Panc1 (cell line): ENCODE data around the gene TRPM7. TPM values are rescaled to one million over a fixed set of nuclear protein-coding genes. Genes with fewer than 3 reads are reported as not detected.

Source experiments
- ATAC-seq: fragments of 200-7000 bp; cut with Tn5 transposase; 2 replicates; pipeline ENCODE4 v1.9.1; 2020; ENCODE audit warnings: mild to moderate bottlenecking, moderate library complexity
- BruUV-seq: library from RNA; stranded (reverse); fragments of 400-500 nt; replicated peaks from 2 replicates; lab custom pipeline; 2021; lab: Mats Ljungman, UMichigan
- CTCF ChIA-PET: fragments of 300-600 bp; sonication (Branson Sonifier 250); formaldehyde crosslinking; loops from one replicate; lab custom pipeline; 2022; ENCODE audit warnings: antibody characterized with exemption; lab: Charles Lee
- POLR2A ChIA-PET: fragments of 300-600 bp; sonication (Branson Sonifier 250); formaldehyde crosslinking; loops from one replicate; lab custom pipeline; 2022; ENCODE audit warnings: antibody characterized with exemption; lab: Charles Lee
- DNase-seq: peaks from one replicate; pipeline ENCODE4 v3.0.0-alpha.2; 2010; ENCODE audit warnings: low read depth, low spot score
- H3K27ac ChIP-seq: 2 replicates; pipeline ENCODE4 v1.5.1; 2011; ENCODE audit warnings: mild to moderate bottlenecking, low read length, inconsistent platforms
- H3K27me3 ChIP-seq: fragments of 200-500 bp; sonication (Bioruptor generic); 2 replicates; pipeline ENCODE4 v1.6.0; 2014; ENCODE audit warnings: low read length, inconsistent platforms; ENCODE audit not compliant: control insufficient read depth, insufficient read depth
- H3K36me3 ChIP-seq: fragments of 200-500 bp; sonication (Bioruptor generic); 2 replicates; pipeline ENCODE4 v1.5.1; 2014; ENCODE audit warnings: inconsistent platforms, mild to moderate bottlenecking, low read length, moderate library complexity; ENCODE audit not compliant: control insufficient read depth, insufficient read depth
- H3K4me1 ChIP-seq: 2 replicates; pipeline ENCODE4 v1.5.1; 2011; ENCODE audit warnings: inconsistent platforms, mild to moderate bottlenecking, low read length, moderate library complexity; ENCODE audit not compliant: control insufficient read depth, insufficient read depth
- H3K4me3 ChIP-seq, 2 experiments: 2 replicates each; pipeline ENCODE4 v1.5.1; 2011 to 2012; ENCODE audit warnings: low read depth in 2 of 2, low read length in 2 of 2, mild to moderate bottlenecking in 2 of 2, inconsistent platforms in 1 of 2, moderate library complexity in 1 of 2
- H3K9me3 ChIP-seq: fragments of 200-500 bp; sonication (Bioruptor generic); 2 replicates; pipeline ENCODE4 v1.5.1; 2014; ENCODE audit warnings: low read depth, mild to moderate bottlenecking, inconsistent platforms, low read length, moderate library complexity; ENCODE audit not compliant: control insufficient read depth, insufficient read depth
- CTCF ChIP-seq: fragments of 450-650 bp; IDR thresholded peaks from 2 replicates; pipeline ENCODE4 v1.5.1; 2017; ENCODE audit warnings: mild to moderate bottlenecking
- POLR2AphosphoS5 ChIP-seq: IDR thresholded peaks from 2 replicates; pipeline ENCODE4 v1.6.1; 2012; ENCODE audit warnings: mild to moderate bottlenecking, low read depth, low read length, moderate library complexity
- REST ChIP-seq, 2 experiments: IDR thresholded peaks; 2 replicates each; pipeline ENCODE4 v1.6.1; 2011 to 2012; ENCODE audit warnings: low read depth in 2 of 2, control low read depth in 1 of 2, low read length in 1 of 2, mild to moderate bottlenecking in 1 of 2, moderate library complexity in 1 of 2; ENCODE audit not compliant: insufficient read depth in 1 of 2
- SIN3A ChIP-seq: IDR thresholded peaks from 2 replicates; pipeline ENCODE4 v1.6.1; 2012; ENCODE audit warnings: low read depth, mild to moderate bottlenecking, low read length, moderate library complexity, borderline replicate concordance; ENCODE audit not compliant: insufficient read depth
- TCF7L2 ChIP-seq: IDR thresholded peaks from 2 replicates; pipeline ENCODE4 v1.6.1; 2011; ENCODE audit warnings: mild to moderate bottlenecking, low read depth, low read length, inconsistent platforms
- in situ Hi-C: cut with HindIII; loops from 2 replicates; pipeline ENCODE4 v1.10.0; 2016; ENCODE audit warnings: low sequenced_read_pairs, low pct_unique_long_range_greater_than_20kb
- intact Hi-C: fragments of 100-400 bp; cut with micrococcal nuclease; formaldehyde crosslinking; loops from one replicate; pipeline ENCODE4 v1.10.0; 2022; ENCODE audit not compliant: unreplicated experiment
- total RNA-seq: library from RNA; stranded (reverse); gene quantifications from one replicate; pipeline ENCODE4 v1.2.1, GENCODE V29; 2021; ENCODE audit not compliant: unreplicated experiment

Gene TRPM7
- total RNA-seq, 1 experiment from 2014 or later: 44.9 TPM

- no peak for TF ChIP-seq REST (IDR thresholded peaks at IDR 0.05; ENCODE audit: insufficient read depth in 1 of 2, low read depth in 2 of 2, low read length in 1 of 2)
- no peak for TF ChIP-seq TCF7L2
- no peak for TF ChIP-seq POLR2AphosphoS5
- TF ChIP-seq CTCF: no peak
- H3K27me3 ChIP-seq: peaks cover 4% of the 10 kb centered on the region
- no peak overlapping the region for H3K4me3 ChIP-seq
- intact Hi-C loops: no loop called here
- CTCF ChIA-PET: no interaction called here
- H3K27ac ChIP-seq: no peak overlapping the region
- H3K9me3 ChIP-seq: no peaks in the 10 kb centered on the region
- in situ Hi-C loops: no loop called here
- H3K36me3 ChIP-seq: no peaks in the 10 kb centered on the region
- POLR2A ChIA-PET: interaction anchor here (0.6 kb wide), 1 partner anchor 15 kb away, joined by 13 read pairs; no protein-coding TSS in a partner anchor
- no peak for DNase-seq
- BruUV-seq: no TSS peak
- H3K4me1 ChIP-seq: no peaks in the 10 kb centered on the region
- no peak for ATAC-seq
Measured at GRCh38 chr15:50544368-50544767, 142.2 kb downstream of the TRPM7 start.

- no peaks in the 10 kb centered on the region for H3K9me3 ChIP-seq
- DNase-seq (no peak), ATAC-seq (no peak)
- H3K4me3 ChIP-seq: no peak overlapping the region
- no peaks in the 10 kb centered on the region for H3K4me1 ChIP-seq
- peaks cover 4% of the 10 kb centered on the region for H3K27me3 ChIP-seq
- TF ChIP-seq SIN3A (no peak), REST (IDR thresholded peaks at IDR 0.05; ENCODE audit: insufficient read depth in 1 of 2, low read depth in 2 of 2, low read length in 1 of 2) (no peak), CTCF (no peak), TCF7L2 (no peak), POLR2AphosphoS5 (no peak)
- H3K27ac ChIP-seq: no peak overlapping the region
- in situ Hi-C loops: no loop called here
- POLR2A ChIA-PET: interaction anchor here (0.5 kb wide), 1 partner anchor 88 kb away, joined by 4 read pairs; no protein-coding TSS in a partner anchor
- H3K36me3 ChIP-seq: no peaks in the 10 kb centered on the region
- CTCF ChIA-PET: no interaction called here
- intact Hi-C loops: no loop called here
- BruUV-seq: no TSS peak
Measured at GRCh38 chr15:50543556-50543955, 143.0 kb downstream of the TRPM7 start.
